ENCODE measurements around the gene STRA6.
"Not testable (repeated sequence)": the region's sequence is repeated elsewhere in the genome, so short reads cannot be mapped to it uniquely, and the experiment has no call there.

STRA6 gene

DNA sequence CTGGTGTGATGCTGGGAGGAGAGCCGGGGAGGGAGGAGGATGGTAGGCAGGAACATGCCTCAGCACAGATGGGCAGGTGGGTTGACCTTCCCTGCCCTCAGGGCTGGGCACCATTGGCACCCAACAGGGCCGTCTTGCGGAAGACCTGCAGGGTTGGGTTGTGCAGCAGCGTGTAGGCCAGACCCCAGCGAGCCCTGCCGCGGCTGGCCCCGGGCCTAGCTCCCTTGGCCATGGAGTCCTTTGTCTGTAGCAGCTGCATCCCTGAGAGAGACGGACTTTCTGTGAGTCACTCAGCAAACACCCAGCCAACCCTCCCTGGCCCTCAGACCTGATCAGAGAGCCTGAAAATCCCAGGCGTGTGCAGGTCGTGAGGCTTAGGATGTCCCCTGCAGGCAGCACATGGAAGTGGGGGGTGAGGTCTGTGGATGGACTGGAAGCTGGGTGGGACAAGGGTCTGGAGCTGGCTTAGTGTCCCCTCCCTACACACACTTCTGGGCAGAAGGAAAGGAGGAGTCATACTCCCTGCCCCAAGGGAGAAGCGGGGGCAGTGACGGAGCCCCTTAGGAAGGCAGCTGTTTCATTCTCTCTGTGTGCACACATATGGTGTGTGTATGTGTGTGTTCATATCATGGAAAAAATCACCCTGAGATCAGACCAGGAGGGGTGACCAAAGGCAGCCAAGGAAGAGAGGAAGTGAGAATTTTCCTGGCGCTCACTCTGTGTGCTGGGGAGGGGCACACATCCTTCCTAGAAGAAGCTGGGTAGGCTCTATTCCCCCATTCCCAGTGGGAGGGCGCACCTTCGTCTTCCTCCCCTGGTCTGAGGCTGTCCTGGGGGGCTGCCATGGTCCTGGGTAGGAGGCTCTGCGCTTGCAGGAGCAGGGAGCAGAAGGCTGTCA is 22.4 kb downstream of the STRA6 start:
- DNase-seq: no peak

DNA sequence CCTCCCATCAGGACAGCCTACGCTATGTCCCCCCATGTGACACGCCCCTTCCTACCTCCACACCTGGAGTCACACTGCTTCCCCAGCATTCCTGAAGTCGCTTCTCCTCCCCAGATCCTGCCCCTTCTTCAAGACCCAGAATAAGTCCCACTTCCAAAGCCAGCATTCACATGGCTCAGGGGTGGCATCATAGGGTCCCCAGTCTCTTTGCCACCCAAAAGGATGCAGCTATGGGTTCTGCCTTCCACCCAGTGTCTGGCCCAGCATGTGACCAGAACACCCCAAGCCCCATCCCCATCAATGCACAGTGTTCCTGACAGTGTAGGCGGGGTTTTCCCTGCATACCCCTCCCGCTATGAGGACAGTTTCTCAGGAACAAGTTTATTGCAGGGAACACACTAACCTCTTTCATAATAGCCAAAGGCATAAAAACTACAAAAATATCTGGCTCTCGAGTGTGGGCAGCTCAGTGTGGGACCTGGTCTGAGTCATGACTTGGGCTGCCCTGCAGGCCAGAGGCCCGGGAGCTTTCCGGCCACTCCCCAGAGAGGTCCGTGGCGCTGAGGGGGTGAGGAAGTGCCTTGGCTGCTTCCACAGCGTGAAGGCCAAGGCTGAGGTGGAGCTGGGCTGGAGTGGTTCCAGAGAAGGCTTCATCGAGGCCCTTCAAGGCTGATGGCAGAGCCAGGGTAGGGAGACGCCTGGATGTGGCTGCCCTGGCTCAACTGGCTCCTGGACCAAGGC is 23.3 kb downstream of the STRA6 start:
- DNase-seq: no peak

GRCh38 chr15:74178326-74179100 is 24.1 kb downstream of the STRA6 start:
- DNase-seq: no peak

- DNase-seq: no peak
Measured at GRCh38 chr15:74176262-74177214, 26.0 kb downstream of the STRA6 start.

DNA sequence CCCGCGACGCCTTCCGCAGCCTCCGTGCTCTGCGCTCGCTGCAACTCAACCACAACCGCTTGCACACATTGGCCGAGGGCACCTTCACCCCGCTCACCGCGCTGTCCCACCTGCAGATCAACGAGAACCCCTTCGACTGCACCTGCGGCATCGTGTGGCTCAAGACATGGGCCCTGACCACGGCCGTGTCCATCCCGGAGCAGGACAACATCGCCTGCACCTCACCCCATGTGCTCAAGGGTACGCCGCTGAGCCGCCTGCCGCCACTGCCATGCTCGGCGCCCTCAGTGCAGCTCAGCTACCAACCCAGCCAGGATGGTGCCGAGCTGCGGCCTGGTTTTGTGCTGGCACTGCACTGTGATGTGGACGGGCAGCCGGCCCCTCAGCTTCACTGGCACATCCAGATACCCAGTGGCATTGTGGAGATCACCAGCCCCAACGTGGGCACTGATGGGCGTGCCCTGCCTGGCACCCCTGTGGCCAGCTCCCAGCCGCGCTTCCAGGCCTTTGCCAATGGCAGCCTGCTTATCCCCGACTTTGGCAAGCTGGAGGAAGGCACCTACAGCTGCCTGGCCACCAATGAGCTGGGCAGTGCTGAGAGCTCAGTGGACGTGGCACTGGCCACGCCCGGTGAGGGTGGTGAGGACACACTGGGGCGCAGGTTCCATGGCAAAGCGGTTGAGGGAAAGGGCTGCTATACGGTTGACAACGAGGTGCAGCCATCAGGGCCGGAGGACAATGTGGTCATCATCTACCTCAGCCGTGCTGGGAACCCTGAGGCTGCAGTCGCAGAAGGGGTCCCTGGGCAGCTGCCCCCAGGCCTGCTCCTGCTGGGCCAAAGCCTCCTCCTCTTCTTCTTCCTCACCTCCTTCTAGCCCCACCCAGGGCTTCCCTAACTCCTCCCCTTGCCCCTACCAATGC is 27.1 kb downstream of the STRA6 start:
- DNase-seq: no peak

- DNase-seq: no peak
Measured at GRCh38 chr15:74174958-74175253, 27.7 kb downstream of the STRA6 start.

DNA sequence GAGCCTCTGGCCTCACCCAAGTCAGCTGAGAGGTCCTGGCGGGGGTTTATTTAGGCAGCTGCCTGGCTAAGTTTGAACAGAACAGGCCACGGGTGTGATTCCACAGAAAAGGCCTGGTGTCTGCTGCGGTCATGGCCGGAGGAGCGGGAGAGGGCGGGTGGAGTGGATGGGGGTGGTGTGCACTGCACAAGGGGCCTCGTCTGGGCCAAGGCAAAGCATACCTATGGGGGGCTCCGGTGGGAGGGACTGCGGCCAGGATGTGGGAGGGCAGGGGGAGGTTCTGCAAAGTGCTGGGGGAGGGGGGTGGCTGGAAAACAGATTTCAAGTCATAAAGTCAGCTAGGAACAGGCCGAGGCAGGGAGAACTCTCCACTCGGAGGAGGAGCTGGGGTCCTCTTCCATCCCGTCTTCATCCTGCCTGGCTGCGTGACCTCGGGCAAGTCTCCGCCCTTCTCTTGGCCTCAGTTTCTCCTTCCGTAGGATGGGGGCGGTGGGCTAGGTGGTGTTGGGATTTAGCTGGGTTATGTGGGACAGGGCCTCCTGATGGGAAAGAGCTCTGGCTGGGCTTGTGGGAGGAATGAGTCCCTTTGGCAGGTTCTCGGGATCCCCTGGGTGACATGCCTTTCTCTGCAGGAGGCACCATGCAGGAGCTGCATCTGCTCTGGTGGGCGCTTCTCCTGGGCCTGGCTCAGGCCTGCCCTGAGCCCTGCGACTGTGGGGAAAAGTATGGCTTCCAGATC is 28.2 kb downstream of the STRA6 start:
- no peak for DNase-seq

- no peak for DNase-seq
Measured at GRCh38 chr15:74173380-74174218, 29.0 kb downstream of the STRA6 start, which contains the start of gene ISLR. Gene ISLR, plus strand, starts transcription at chr15:74173710. Its CDS starts 1,149 bp downstream, at chr15:74174859.

GRCh38 chr15:74172701-74173379 is 29.7 kb downstream of the STRA6 start:
- no peak for DNase-seq

DNA sequence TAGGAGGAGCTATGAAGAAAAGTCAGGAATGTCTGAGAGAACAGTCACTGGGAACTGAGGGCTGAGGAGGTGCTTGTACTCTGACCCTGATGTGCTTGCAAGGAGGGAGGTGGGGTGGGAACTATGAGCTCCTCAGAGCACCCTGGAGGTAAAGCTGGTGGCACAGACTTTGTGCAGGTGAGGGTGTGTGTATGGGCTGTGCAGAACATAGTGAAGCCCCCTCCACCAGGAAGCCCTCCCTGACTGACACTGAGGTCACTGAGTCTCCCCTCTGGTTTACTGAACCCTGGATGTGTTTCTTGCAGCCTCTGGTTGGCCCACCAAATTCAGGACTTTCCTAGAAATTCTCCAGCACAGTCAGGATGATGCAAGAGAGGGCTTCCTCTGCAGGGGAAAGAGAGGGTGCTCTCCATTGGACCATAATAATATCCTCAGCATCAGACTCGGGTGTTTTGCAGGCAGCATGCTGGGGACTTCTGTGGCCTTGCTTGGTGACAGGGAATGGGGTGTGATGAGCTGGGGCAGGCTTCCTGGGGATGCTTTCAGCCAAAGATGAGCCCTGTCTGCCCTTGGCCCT is 30.5 kb downstream of the STRA6 start:
- DNase-seq: no peak

DNA sequence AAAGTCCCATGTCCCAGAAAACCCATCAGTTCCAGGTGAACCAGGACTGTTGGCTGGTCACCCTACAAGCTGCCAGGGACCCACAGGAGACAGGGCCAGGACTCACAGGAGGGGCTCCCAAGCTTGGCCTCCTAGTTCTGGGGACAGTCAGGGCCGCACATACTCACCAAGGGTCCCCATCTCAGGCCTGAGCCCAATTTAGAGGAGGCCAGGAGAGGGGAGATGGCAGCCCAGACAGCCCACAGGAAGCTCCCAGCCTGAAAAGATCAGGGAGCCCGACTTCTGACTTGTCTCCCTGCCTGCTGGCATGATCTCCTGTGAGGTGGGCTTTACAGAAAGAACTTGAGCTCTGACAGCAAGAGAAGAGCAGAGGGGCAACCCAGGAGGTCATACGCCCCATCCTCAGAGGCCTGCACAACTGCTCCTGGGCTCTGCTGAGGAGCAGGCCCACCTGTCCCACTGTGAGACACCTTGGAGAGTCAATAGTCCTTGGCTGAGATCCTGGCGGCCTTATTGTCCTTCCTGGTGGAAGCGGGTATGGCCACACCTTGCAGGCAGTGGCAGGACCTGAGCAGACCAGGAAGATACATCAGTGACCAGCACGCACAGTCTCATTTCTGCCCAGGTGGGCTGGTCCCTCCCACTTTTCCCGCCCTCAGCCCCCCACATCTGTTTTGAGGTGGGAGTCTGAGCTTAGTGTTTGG is 31.6 kb downstream of the STRA6 start:
- no peak for DNase-seq

DNA sequence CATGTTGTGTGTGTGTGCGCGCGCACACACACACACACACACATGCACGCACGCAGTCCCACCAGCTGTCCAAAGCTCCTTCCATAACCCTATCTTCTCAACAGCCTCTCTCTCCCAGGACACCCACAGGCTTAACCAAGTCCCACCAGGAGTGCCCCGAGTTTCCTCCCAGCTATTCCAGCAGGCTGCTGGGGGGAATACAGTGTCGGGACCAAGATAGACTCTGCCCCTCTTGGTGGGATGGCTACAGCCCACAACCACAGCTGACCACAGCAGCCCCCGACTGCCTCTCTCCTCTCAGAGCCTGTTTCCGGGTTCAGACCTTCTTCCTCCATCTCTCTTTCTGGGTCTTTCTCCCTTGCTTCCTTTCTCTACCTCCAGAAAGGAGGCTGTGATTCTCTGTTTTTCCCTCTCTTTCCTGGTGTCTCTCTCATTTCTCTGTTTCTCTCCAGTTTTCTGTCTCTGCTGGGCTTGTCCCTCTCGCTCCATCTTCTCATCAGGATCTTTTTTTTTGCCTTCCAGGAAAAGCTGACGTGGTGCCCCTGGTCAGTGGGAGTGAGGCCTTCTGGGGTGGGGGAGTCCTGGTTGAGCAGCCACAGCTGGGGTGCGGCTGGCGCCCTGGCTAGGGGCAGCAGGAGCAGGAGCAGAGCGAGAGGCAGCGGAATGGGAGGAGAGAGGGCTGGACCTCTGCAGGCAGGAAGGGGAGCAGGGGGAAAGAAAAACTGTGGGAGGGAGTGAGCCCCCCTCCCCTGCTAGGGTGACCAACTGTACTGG is 32.3 kb downstream of the STRA6 start:
- no peak for DNase-seq

DNA sequence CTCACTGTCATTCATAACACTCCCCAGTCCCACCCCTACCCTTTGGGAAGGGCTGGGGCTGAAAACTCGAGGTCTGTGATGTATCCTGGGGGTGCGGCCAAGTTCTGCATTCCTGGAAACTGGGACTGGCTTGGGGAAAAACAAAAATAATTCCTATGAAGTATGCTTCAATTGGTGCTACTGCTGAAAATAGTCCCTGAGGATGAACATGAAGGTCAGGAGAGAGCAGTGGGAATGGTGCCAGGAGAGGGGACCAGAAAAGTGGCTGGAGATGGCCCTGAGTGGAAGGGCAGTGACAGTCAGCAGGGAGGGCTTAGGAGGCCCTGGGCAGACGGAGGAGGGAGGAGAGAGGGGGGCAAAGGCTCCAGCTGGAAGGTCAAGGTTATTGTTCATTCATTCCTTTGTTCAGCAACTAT is 33.9 kb downstream of the STRA6 start:
- DNase-seq: no peak

DNA sequence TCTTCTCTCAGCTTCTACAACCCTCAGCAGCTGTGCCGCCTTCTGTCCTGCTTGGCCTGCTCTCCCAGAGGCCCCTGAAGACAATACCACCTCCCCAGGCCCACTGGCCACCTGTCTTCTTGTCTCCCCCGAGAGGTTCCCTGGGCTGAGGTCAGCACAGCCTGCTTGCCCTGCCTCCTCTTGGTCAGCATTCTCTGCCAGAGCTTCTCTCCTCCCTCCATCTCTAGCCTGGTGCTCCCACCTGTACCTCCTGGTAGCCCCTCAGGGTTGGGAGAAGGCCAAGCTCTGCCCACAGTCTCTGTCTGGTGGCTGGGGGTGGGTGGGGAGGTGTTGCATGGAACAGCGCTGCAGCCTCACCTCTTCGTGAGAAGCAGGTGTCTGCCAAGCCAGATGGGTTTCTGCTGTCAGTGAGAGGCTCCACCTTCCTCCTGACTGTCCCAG is 34.7 kb downstream of the STRA6 start:
- no peak for DNase-seq

- no peak for DNase-seq
Measured at GRCh38 chr15:74165461-74165860, 37.1 kb downstream of the STRA6 start.

DNA sequence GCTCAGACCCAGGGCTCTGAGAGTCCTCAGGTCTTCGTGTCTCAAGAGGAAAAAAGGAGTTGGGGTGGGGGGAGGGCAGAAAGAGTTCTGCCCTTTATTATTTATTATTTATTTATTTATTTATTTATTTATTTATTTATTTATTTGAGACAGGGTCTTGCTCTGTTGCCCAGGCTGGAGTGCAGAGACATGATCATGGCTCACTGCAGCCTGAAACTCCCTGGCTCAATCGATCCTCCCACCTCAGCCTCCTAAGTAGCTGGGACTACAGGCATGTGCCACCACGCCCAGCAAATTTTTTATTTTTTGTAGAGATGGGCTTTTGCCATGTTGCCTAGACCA is 40.4 kb downstream of the STRA6 start:
- not testable (repeated sequence) for DNase-seq

GRCh38 chr15:74160390-74160789 is 42.2 kb downstream of the STRA6 start:
- DNase-seq: not testable (repeated sequence)
